OCI-M2 (cell line): ENCODE measurements around the gene PANK2.
A peak's percentile ranks its signal among the peaks of the same experiment; 100 is the strongest.
"Not testable (repeated sequence)": the region's sequence is repeated elsewhere in the genome, so short reads cannot be mapped to it uniquely, and the experiment has no call there.

Experiments
- DNase-seq: peaks from one replicate; lab custom pipeline; 2025; ENCODE audit not compliant: unreplicated experiment; lab: John Stamatoyannopoulos, UW

The PANK2 gene

GRCh38 chr20:3888622-3889488, at the start of gene PANK2:
Gene PANK2 (plus strand): TSS chr20:3889387.
- peak; percentile 85 for DNase-seq

- DNase-seq: not testable (repeated sequence)
Observed at GRCh38 chr20:3840201-3840600, 49.0 kb upstream of the PANK2 start.

GRCh38 chr20:3842348-3842930, 46.7 kb upstream of the PANK2 start:
- DNase-seq: peak; percentile 75

- no peak for DNase-seq
Observed at GRCh38 chr20:3843490-3843889, 45.7 kb upstream of the PANK2 start.

GRCh38 chr20:3843990-3844619, 45.1 kb upstream of the PANK2 start:
- not testable (repeated sequence) for DNase-seq

GRCh38 chr20:3846378-3846739, 42.8 kb upstream of the PANK2 start:
- DNase-seq: no peak

GRCh38 chr20:3846740-3847428, 42.3 kb upstream of the PANK2 start, which contains the start of gene MAVS:
Gene MAVS (plus strand): TSS chr20:3846834. CDS start chr20:3854625, 7,791 bp downstream.
- DNase-seq: no peak

GRCh38 chr20:3847429-3847940, 41.7 kb upstream of the PANK2 start:
- DNase-seq: no peak

GRCh38 chr20:3848565-3848964, 40.6 kb upstream of the PANK2 start:
- no peak for DNase-seq

GRCh38 chr20:3854462-3854871, 34.7 kb upstream of the PANK2 start:
- no peak for DNase-seq

- no peak for DNase-seq
Observed at GRCh38 chr20:3857405-3857804, 31.8 kb upstream of the PANK2 start.

- no peak for DNase-seq
Observed at GRCh38 chr20:3858689-3859088, 30.5 kb upstream of the PANK2 start.

- no peak for DNase-seq
Observed at GRCh38 chr20:3861191-3861590, 28.0 kb upstream of the PANK2 start.

- DNase-seq: no peak
Observed at GRCh38 chr20:3862333-3862732, 26.9 kb upstream of the PANK2 start.

- DNase-seq: no peak
Observed at GRCh38 chr20:3863317-3863716, 25.9 kb upstream of the PANK2 start.

GRCh38 chr20:3864518-3864917, 24.7 kb upstream of the PANK2 start:
- no peak for DNase-seq

- no peak for DNase-seq
Observed at GRCh38 chr20:3865152-3865886, 23.9 kb upstream of the PANK2 start.

- DNase-seq: no peak
Observed at GRCh38 chr20:3865887-3866407, 23.2 kb upstream of the PANK2 start.

- DNase-seq: no peak
Observed at GRCh38 chr20:3866464-3866863, 22.7 kb upstream of the PANK2 start.

- no peak for DNase-seq
Observed at GRCh38 chr20:3867802-3868201, 21.4 kb upstream of the PANK2 start.
